GM21723 (cell line): ENCODE measurements around the gene LHB.

Experiments
- ATAC-seq: cut with Tn5 transposase; IDR thresholded peaks from one replicate; pipeline ENCODE4 v1.9.1; 2021; ENCODE audit warnings: mild to moderate bottlenecking, moderate library complexity; ENCODE audit not compliant: unreplicated experiment

Gene LHB

GRCh38 chr19:49014123-49014869 lies 2.6 kb downstream of the LHB start:
- ATAC-seq = no peak

GRCh38 chr19:49011194-49011593 lies 5.7 kb downstream of the LHB start:
- no peak for ATAC-seq

GRCh38 chr19:49010453-49010852 lies 6.4 kb downstream of the LHB start:
- no peak for ATAC-seq

GRCh38 chr19:49009828-49010227 lies 7.1 kb downstream of the LHB start:
- no peak for ATAC-seq

DNA sequence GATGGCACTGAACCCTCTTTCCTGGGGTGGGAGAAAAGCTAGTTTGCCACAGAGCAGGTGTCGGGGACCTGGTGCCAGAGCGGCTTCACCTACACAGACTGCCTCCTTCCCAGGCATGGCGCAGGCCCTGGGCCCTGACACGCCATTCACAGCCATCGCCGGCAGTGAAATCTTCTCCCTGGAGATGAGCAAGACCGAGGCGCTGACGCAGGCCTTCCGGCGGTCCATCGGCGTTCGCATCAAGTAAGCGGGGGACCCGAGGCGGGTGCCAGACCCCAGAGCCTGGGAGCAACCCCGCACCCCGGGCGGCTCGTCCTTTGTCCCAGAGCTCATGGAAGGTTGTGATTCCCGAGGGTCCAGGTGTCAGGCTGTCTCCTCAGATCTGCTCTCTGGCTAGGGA lies 10.0 kb downstream of the LHB start:
- no peak for ATAC-seq

- ATAC-seq = no peak
Observed at GRCh38 chr19:49004964-49005614, 11.8 kb downstream of the LHB start.

DNA sequence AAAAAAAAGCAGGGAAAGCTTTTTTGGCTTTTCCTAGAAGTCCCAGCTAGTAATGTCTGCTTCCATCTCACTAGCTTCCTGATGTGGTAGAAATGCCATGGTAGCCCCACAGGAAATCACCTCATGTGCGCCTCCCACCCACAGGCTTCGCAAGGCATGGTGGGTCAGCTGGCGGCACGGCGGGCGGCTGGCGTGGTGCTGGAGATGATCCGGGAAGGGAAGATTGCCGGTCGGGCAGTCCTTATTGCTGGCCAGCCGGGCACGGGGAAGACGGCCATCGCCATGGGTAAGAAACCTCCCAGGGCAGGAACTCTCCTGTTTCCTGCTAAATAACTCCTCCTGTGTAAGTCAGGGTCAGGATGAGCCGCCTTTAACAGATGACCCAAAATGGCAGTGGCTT lies 12.8 kb downstream of the LHB start:
- ATAC-seq = no peak

DNA sequence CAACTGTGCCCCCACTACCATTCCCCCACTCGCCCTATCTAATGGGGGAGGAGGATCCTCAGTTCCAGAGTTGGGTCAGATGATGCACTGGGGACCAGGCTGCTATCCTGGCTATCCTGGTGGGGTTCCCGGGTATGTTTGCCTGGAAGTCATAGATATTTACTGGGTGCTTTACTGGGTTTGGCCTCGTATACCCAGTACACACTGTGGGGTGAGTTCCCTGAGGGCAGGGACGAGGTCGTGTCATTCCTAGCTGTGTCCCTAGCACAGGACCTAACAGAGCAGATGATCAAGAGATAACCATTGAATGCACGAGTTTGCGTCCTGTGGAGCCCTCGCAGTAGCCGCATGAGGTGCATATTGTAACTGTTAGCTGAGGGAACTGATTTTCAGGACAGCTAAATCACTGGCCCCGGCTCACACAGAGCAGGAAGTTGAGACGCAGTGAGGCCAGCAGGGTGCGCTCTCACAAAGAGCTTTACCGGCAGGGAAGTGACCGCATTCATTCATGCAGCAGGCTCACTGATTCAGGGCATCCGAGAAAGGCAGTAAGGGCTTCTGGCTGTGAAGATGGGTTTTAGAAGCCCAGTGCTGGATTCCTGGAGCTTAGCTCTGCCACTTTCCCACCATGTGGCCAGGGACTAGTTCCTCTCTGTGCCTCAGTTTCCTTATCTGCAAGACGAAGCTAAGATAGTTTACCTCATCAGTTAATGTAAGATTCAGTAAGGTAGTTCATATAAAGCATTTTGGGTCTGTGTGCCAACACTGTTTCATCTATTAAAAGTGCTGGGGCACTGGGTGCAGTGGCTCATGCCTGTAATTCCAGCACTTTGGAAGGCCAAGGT lies 17.2 kb downstream of the LHB start:
- ATAC-seq = no peak

- ATAC-seq = no peak
Observed at GRCh38 chr19:48997972-48998371, 18.9 kb downstream of the LHB start.

DNA sequence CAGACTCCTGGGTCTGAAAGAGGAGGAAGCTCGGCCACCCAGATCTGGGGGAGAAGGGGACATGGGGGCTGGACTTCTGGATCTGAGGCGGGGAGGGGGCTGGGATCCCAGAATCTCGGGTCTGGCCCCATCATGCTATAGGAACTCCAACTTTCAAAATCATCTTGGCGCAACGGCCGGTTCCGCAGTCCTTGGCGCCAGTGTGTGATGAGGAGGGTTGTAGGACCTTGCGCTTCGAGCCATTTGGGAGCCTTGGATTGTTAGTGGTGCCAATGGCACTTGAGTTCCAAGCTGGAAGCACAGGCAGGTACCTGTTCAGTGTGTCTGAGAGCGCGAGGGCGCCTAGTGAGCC lies 22.9 kb downstream of the LHB start:
- ATAC-seq = no peak

GRCh38 chr19:48993175-48994034 lies 23.5 kb downstream of the LHB start, which contains the start of the genes GYS1 and RUVBL2:
Gene GYS1, minus strand, starts transcription at chr19:48993309. Its CDS starts 197 bp downstream, at chr19:48993112.
Gene RUVBL2, plus strand, starts transcription at chr19:48993887. Its CDS starts 25 bp downstream, at chr19:48993912.
- ATAC-seq = peak; percentile 87

DNA sequence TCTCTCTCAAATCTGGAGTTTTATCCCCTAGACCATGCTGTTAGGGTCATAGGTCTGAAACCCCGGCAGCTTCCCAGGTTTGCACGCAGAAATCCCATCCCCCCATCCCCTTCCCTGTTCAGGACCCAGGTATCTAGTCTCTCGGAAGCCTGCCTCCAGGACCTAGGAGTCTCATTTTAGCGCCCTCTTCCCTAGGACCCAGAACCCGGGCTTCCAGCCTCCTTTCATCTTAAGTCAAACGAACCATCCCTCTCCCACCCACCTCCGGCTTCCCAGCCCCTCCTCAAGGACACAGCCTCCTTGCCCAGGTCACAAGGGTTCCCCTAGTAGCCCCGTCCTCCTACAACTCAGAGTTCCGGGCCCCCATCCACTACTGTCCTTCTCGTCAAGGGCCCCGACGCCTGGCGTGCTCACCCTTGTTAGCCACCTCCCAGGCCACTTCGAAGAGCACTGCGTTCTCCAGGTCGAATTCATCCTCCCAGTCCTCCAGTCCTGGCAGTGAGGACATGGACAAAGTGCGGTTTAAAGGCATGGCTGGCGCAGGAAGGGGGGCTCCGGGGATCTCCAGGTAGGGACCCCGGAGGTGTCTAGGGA lies 24.2 kb downstream of the LHB start:
- no peak for ATAC-seq

GRCh38 chr19:48991873-48992580 lies 24.9 kb downstream of the LHB start:
- no peak for ATAC-seq

GRCh38 chr19:48991011-48991609 lies 25.8 kb downstream of the LHB start:
- no peak for ATAC-seq

DNA sequence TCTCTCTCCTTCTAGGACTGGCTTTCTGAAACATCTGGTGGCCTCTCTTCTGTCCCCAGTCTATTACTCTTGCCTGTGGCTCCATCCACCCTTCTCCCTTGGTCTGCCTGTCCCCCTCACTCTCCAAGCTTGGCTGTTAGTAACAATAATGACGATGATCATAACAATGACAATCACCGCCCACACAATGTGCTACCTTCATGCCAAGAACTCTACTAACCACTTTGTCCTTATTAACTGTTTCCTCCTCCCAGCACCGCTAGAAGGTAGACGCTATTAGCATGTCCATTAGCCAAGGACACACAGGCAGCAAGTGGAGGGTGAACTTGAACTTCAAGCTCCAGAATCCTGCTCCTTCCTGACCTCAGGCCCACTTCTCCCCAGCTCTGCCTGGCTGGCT lies 26.5 kb downstream of the LHB start:
- no peak for ATAC-seq

- ATAC-seq = no peak
Observed at GRCh38 chr19:48989701-48990291, 27.1 kb downstream of the LHB start.

- ATAC-seq = no peak
Observed at GRCh38 chr19:48988860-48989259, 28.0 kb downstream of the LHB start.

DNA sequence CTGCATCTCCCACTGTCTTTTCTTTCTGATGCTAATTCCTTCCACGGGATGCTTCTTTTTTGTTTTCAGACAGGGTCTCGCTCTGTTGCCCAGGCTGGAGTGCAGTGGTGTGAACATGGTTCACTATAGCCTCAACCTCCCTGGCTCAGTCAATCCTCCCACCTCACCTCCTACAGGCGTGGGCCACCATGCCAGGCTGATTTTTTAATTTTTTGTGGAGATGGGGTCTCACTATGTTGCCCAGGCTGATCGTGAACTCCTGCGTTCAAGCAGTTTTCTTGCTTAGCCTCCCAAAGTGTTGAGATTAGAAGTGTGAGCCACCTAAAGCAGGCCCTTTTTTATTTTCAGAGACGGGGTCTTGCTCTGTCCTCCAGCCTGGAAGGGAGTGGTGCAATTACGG lies 28.6 kb downstream of the LHB start:
- no peak for ATAC-seq

GRCh38 chr19:48987323-48987722 lies 29.6 kb downstream of the LHB start:
- ATAC-seq = no peak
